WTC11 (cell line): ENCODE measurements around the gene NRXN2. TPM values are rescaled to one million over a fixed set of nuclear protein-coding genes. Genes with fewer than 3 reads are reported as not detected.

Source experiments
- ATAC-seq: fragments of 200-7000 bp; cut with Tn5 transposase; 2 replicates; pipeline ENCODE4 v1.10.0; 2021; ENCODE audit warnings: mild to moderate bottlenecking, moderate library complexity
- CTCF ChIA-PET: fragments of 300-600 bp; sonication (Branson Sonifier 250); formaldehyde crosslinking; loops from one replicate; lab custom pipeline; 2021; ENCODE audit warnings: antibody characterized with exemption; lab: Charles Lee
- POLR2A ChIA-PET: fragments of 350-600 bp; sonication (Branson Sonifier 250); formaldehyde crosslinking; loops from one replicate; lab custom pipeline; 2021; ENCODE audit warnings: antibody characterized with exemption; lab: Charles Lee
- DNase-seq: peaks from one replicate; pipeline ENCODE4 v3.0.0; 2021; ENCODE audit warnings: low spot score
- H3K27ac Mint-ChIP-seq: 2 replicates; pipeline ENCODE4 v1.8.0; 2021; ENCODE audit warnings: mixed read lengths
- H3K27me3 Mint-ChIP-seq: 2 replicates; pipeline ENCODE4 v1.8.0; 2021; ENCODE audit warnings: low read depth, mild to moderate bottlenecking, moderate library complexity, mixed read lengths
- H3K36me3 Mint-ChIP-seq: 2 replicates; pipeline ENCODE4 v1.8.0; 2021; ENCODE audit warnings: mixed read lengths
- H3K4me1 Mint-ChIP-seq: 2 replicates; pipeline ENCODE4 v1.8.0; 2022; ENCODE audit warnings: mixed read lengths
- H3K4me3 Mint-ChIP-seq: 2 replicates; pipeline ENCODE4 v1.8.0; 2021; ENCODE audit warnings: mild to moderate bottlenecking, moderate library complexity, mixed read lengths
- H3K9me3 Mint-ChIP-seq: 2 replicates; pipeline ENCODE4 v1.8.0; 2021; ENCODE audit warnings: mixed read lengths
- ATF2 ChIP-seq: sonication (generic); formaldehyde crosslinking; IDR thresholded peaks from 2 replicates; pipeline ENCODE4 v1.8.1; 2022; ENCODE audit warnings: low read depth, missing genetic modification reagents, borderline replicate concordance
- GTF2I ChIP-seq: fragments of 250-450 bp; sonication (Bioruptor Pico); conservative IDR thresholded peaks from 2 replicates; pipeline ENCODE4 v1.4.0; 2021; ENCODE audit warnings: mild to moderate bottlenecking
- NFYB ChIP-seq: sonication (generic); formaldehyde crosslinking; conservative IDR thresholded peaks from 2 replicates; pipeline ENCODE4 v1.8.0; 2022; ENCODE audit warnings: low read depth, missing genetic modification reagents
- NR1H2 ChIP-seq: sonication (generic); formaldehyde crosslinking; IDR thresholded peaks from 2 replicates; pipeline ENCODE4 v1.9.0; 2021; ENCODE audit warnings: mild to moderate bottlenecking, moderate library complexity, missing genetic modification reagents
- ZNF263 ChIP-seq: sonication (generic); formaldehyde crosslinking; IDR thresholded peaks from 2 replicates; pipeline ENCODE4 v1.8.1; 2022; ENCODE audit warnings: low read depth, mild to moderate bottlenecking, moderate library complexity, missing genetic modification reagents
- ZNF396 ChIP-seq: fragments of 250-450 bp; sonication (Bioruptor Pico); IDR thresholded peaks from 2 replicates; pipeline ENCODE4 v1.8.0; 2021; ENCODE audit warnings: mild to moderate bottlenecking, moderate library complexity, borderline replicate concordance
- ZNF416 ChIP-seq: fragments of 250-450 bp; sonication (Bioruptor Pico); IDR thresholded peaks from 2 replicates; pipeline ENCODE4 v1.9.0; 2021; ENCODE audit warnings: mild to moderate bottlenecking, inconsistent platforms
- total RNA-seq: library from RNA; stranded (reverse); gene quantifications from 3 replicates; pipeline ENCODE4 v1.2.3, GENCODE V29; 2021
- TF ChIP-seq, protein P1 (sequence below): sonication (generic); formaldehyde crosslinking; IDR thresholded peaks from 2 replicates; pipeline ENCODE4 v1.8.1; 2022; ENCODE audit warnings: mild to moderate bottlenecking, moderate library complexity, missing genetic modification reagents
- TF ChIP-seq, protein P2 (sequence below): sonication (generic); formaldehyde crosslinking; IDR thresholded peaks from 2 replicates; pipeline ENCODE4 v1.8.0; 2022; ENCODE audit warnings: mild to moderate bottlenecking, missing genetic modification reagents
- TF ChIP-seq, protein P3 (sequence below): fragments of 250-450 bp; sonication (Bioruptor Pico); conservative IDR thresholded peaks from 2 replicates; pipeline ENCODE4 v1.9.0; 2021; ENCODE audit warnings: mild to moderate bottlenecking
- TF ChIP-seq, protein P4 (sequence below): sonication (generic); formaldehyde crosslinking; IDR thresholded peaks from 2 replicates; pipeline ENCODE4 v1.8.0; 2023; ENCODE audit warnings: missing genetic modification reagents, mild to moderate bottlenecking, borderline replicate concordance
- TF ChIP-seq, protein P5 (sequence below): sonication (generic); formaldehyde crosslinking; IDR thresholded peaks from 2 replicates; pipeline ENCODE4 v1.8.0; 2022; ENCODE audit warnings: mild to moderate bottlenecking, missing genetic modification reagents

Gene NRXN2
- total RNA-seq, 1 experiment from 2014 or later = 8.6 TPM

DNA sequence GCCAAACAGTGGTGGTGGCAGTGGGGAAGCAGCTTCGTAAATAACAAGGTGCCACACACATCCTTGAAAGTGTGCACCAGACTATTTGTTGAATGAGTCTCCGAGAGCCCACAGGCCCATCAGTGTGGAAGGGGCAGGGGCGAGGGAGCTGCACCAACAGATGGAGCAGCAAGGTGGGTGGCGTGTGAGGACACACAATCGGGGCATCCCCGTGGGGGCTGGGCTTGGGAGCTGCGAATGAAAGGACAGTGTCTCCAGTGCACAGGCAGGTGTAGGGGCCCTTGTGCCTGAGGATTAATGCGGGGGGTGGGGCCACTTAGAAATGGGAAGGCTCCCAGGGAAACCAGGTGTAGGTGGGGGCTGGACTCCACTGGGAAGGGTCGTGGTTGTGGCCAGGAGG lies 2.8 kb downstream of the NRXN2 start (continued):
- TF ChIP-seq, protein P1, sequence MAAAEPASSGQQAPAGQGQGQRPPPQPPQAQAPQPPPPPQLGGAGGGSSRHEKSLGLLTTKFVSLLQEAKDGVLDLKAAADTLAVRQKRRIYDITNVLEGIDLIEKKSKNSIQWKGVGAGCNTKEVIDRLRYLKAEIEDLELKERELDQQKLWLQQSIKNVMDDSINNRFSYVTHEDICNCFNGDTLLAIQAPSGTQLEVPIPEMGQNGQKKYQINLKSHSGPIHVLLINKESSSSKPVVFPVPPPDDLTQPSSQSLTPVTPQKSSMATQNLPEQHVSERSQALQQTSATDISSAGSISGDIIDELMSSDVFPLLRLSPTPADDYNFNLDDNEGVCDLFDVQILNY (CRISPR knock-in tag) = no peak
- TF ChIP-seq NR1H2 (CRISPR knock-in tag) (no peak), GTF2I (no peak)
- TF ChIP-seq, protein P2, sequence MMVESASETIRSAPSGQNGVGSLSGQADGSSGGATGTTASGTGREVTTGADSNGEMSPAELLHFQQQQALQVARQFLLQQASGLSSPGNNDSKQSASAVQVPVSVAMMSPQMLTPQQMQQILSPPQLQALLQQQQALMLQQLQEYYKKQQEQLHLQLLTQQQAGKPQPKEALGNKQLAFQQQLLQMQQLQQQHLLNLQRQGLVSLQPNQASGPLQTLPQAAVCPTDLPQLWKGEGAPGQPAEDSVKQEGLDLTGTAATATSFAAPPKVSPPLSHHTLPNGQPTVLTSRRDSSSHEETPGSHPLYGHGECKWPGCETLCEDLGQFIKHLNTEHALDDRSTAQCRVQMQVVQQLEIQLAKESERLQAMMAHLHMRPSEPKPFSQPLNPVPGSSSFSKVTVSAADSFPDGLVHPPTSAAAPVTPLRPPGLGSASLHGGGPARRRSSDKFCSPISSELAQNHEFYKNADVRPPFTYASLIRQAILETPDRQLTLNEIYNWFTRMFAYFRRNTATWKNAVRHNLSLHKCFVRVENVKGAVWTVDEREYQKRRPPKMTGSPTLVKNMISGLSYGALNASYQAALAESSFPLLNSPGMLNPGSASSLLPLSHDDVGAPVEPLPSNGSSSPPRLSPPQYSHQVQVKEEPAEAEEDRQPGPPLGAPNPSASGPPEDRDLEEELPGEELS (CRISPR knock-in tag) = no peak
- TF ChIP-seq, protein P3, sequence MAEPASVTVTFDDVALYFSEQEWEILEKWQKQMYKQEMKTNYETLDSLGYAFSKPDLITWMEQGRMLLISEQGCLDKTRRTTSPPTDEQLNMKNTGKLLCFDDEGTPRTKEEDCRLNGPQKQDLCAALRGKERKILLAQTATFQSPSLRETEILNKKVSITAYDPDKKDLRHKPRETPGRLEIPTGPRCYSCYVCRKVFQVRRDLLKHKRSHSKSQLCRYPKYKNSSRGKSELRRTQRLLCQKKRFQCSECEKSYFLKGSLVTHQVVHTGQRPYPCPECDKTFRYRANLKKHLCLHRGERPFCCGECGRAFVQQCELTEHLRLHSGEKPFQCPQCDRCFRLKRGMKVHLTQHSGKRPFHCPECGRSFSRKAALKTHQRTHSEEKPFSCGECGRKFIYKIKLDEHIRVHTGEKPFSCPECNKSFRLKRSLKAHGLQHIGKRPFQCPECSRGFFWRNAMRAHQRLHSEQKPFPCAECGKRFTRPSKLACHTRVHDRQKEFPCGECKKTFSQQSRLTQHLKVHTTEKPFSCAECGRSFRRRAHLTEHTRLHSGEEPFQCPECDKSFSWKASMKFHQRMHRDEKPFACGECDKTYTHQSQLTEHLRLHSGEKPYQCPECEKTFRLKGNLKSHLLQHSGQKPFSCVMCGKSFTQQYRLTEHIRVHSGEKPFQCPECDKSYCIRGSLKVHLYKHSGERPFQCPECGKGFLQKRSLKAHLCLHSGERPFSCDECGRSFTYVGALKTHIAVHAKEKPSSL (CRISPR knock-in tag) = no peak
- TF ChIP-seq, protein P4, sequence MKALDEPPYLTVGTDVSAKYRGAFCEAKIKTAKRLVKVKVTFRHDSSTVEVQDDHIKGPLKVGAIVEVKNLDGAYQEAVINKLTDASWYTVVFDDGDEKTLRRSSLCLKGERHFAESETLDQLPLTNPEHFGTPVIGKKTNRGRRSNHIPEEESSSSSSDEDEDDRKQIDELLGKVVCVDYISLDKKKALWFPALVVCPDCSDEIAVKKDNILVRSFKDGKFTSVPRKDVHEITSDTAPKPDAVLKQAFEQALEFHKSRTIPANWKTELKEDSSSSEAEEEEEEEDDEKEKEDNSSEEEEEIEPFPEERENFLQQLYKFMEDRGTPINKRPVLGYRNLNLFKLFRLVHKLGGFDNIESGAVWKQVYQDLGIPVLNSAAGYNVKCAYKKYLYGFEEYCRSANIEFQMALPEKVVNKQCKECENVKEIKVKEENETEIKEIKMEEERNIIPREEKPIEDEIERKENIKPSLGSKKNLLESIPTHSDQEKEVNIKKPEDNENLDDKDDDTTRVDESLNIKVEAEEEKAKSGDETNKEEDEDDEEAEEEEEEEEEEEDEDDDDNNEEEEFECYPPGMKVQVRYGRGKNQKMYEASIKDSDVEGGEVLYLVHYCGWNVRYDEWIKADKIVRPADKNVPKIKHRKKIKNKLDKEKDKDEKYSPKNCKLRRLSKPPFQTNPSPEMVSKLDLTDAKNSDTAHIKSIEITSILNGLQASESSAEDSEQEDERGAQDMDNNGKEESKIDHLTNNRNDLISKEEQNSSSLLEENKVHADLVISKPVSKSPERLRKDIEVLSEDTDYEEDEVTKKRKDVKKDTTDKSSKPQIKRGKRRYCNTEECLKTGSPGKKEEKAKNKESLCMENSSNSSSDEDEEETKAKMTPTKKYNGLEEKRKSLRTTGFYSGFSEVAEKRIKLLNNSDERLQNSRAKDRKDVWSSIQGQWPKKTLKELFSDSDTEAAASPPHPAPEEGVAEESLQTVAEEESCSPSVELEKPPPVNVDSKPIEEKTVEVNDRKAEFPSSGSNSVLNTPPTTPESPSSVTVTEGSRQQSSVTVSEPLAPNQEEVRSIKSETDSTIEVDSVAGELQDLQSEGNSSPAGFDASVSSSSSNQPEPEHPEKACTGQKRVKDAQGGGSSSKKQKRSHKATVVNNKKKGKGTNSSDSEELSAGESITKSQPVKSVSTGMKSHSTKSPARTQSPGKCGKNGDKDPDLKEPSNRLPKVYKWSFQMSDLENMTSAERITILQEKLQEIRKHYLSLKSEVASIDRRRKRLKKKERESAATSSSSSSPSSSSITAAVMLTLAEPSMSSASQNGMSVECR (CRISPR knock-in tag) = no peak

- H3K36me3 Mint-ChIP-seq = no peaks in the 10 kb centered on the region
- peaks cover 82% of the 10 kb centered on the region for H3K27me3 Mint-ChIP-seq
- TF ChIP-seq NFYB (CRISPR knock-in tag) = no peak
- no peak for TF ChIP-seq ATF2 (CRISPR knock-in tag)
- TF ChIP-seq ZNF263 (CRISPR knock-in tag) = no peak
- TF ChIP-seq ZNF396 (CRISPR knock-in tag) = no peak
- no peak for TF ChIP-seq ZNF416
- TF ChIP-seq, protein P5, sequence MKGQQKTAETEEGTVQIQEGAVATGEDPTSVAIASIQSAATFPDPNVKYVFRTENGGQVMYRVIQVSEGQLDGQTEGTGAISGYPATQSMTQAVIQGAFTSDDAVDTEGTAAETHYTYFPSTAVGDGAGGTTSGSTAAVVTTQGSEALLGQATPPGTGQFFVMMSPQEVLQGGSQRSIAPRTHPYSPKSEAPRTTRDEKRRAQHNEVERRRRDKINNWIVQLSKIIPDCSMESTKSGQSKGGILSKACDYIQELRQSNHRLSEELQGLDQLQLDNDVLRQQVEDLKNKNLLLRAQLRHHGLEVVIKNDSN (CRISPR knock-in tag) = no peak
- H3K9me3 Mint-ChIP-seq = no peaks in the 10 kb centered on the region
- POLR2A ChIA-PET = interaction anchor here (0.6 kb wide), 1 partner anchor 326 kb away, joined by 4 read pairs; no protein-coding TSS in a partner anchor
- ATAC-seq = no peak
- no peak overlapping the region for H3K27ac Mint-ChIP-seq
- CTCF ChIA-PET = interaction anchor here (1.1 to 1.3 kb wide), 2 partner anchors 31 to 230 kb away, joined by 3 to 6 read pairs; no protein-coding TSS in a partner anchor
- no peak overlapping the region for H3K4me3 Mint-ChIP-seq
- no peak for DNase-seq
- H3K4me1 Mint-ChIP-seq = peaks cover 42% of the 10 kb centered on the region
Measured at GRCh38 chr11:64719406-64719805, 3.6 kb downstream of the NRXN2 start.
